Mucosa of rectum (tissue), 2 donors: ENCODE results near the gene NEDD1.

ENCODE experiments used
- H3K27ac ChIP-seq, 2 donors: one replicate each; pipeline ENCODE4 v1.7.0; 2013; ENCODE audit warnings: inconsistent platforms in 2 of 2, low read depth in 2 of 2, low read length in 2 of 2
- H3K27me3 ChIP-seq, 2 donors: one replicate each; pipeline ENCODE4 v1.7.0; 2013; ENCODE audit warnings: low read length in 2 of 2; ENCODE audit not compliant: control insufficient read depth in 2 of 2, insufficient read depth in 2 of 2
- H3K36me3 ChIP-seq, 2 donors: one replicate each; pipeline ENCODE4 v1.7.0; 2013; ENCODE audit warnings: low read length in 2 of 2; ENCODE audit not compliant: control insufficient read depth in 2 of 2, insufficient read depth in 2 of 2
- H3K4me1 ChIP-seq, 2 donors: one replicate each; pipeline ENCODE4 v1.7.0; 2013; ENCODE audit warnings: low read length in 2 of 2, mild to moderate bottlenecking in 1 of 2; ENCODE audit not compliant: control insufficient read depth in 2 of 2, insufficient read depth in 2 of 2
- H3K4me3 ChIP-seq, 2 donors: one replicate each; pipeline ENCODE4 v1.7.0; 2013; ENCODE audit warnings: low read length in 2 of 2
- H3K9ac ChIP-seq, 2 donors: one replicate each; pipeline ENCODE4 v1.7.0; 2013; ENCODE audit warnings: low read length in 2 of 2, low read depth in 1 of 2, mild to moderate bottlenecking in 1 of 2
- H3K9me3 ChIP-seq, 2 donors: one replicate each; pipeline ENCODE4 v1.7.0; 2013; ENCODE audit warnings: low read length in 2 of 2; ENCODE audit not compliant: control insufficient read depth in 2 of 2
- donor health status: healthy.
- donor health status: Normal muscosa, but diverticular disease.

The NEDD1 gene

DNA sequence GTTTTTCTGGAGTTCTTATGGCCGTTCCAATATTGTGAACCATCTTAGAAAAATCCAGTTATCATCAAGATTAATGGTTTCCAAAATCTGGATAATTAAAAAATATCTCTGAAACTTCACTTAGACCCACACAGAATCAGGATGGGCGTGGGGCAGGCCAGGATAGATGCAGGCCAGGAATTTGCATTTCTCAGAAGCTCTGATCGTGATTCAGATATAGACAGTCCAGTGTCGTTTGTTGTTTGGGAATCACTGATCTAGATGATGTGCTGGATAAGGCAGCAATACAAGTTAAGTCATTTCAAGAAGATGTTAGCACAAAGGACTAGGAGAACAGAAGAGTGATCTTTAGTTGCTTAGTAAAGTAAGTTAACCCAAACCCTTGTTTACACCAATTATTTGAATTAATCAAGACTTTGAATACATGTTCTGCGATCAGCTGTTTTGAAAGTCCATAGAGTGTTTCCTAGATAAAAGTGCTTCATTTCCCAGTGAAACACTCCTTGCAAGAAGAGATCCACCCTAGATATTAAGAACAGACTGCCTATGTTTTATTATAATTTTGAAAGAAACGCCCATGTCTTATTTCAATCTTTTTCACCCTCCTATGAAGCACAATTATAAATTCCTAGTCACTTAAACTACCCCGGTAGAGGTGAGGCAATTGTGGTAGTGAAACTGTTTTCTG lies 90.9 kb downstream of the NEDD1 start:
- Histone ChIP-seq H3K36me3 (no peaks in the 10 kb centered on the region), H3K9me3 (no peaks in the 10 kb centered on the region), H3K4me3 (no peak overlapping the region), H3K27ac (no peak overlapping the region), H3K27me3 (no peaks in the 10 kb centered on the region), H3K4me1 (no peaks in the 10 kb centered on the region), H3K9ac (no peak overlapping the region)

DNA sequence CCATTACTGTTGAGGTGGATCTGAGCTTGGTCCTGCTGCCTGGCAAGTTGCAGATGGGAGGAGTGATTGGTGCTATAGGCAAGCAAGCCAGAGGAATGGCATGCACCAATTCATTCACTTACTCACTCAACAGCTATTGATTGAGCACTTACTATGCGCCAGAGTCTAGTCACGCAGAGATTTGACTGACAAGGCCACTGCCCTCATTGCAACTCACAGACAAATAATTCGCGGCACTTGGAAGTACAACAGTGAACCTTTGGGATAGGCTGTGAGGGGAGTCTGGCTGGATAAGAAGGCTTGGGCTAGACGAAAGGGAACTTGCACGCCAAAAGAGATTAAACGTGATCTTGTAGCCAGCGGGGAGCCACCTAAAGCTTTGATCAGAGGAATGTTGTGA lies 96.2 kb downstream of the NEDD1 start:
- H3K4me1 ChIP-seq: no peaks in the 10 kb centered on the region
- no peaks in the 10 kb centered on the region for H3K9me3 ChIP-seq
- no peak overlapping the region for H3K4me3 ChIP-seq
- H3K9ac ChIP-seq: no peak overlapping the region
- no peaks in the 10 kb centered on the region for H3K36me3 ChIP-seq
- H3K27me3 ChIP-seq: no peaks in the 10 kb centered on the region
- no peak overlapping the region for H3K27ac ChIP-seq
